DND-41 (cell line): Measurements from ENCODE around the gene ERC2.

Source experiments
- EZH2 ChIP-seq: IDR thresholded peaks from 3 replicates; pipeline ENCODE4 v1.6.1; 2012; ENCODE audit warnings: borderline replicate concordance, low read depth, mild to moderate bottlenecking, moderate library complexity, low read length, inconsistent platforms; ENCODE audit not compliant: severe bottlenecking
- TF ChIP-seq, protein P1 (sequence below): IDR thresholded peaks from 2 replicates; pipeline ENCODE4 v1.5.1; 2012; ENCODE audit warnings: borderline replicate concordance, low read length, moderate library complexity, mild to moderate bottlenecking; ENCODE audit not compliant: poor library complexity, severe bottlenecking; ENCODE audit errors: extremely low read depth

DNA sequence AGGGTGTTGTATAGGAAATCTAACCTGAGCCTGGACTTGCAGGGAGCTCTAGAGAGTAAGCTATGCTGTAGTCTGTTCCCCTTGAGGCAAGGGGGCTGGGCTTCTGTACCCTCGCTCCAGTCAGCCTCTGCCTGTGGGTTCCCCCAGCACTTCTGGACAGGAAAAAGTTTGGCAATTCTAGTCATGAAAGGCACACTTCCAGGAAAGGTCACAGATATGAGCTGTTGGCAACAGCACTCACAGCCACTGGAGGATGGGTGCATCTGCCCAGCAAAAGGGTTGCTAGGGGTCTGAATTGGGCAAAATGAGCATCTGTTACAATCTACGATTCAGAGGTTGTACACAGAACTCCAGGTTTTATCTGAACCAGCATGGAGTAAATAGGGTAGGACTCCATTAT is 281.2 kb downstream of the ERC2 start:
- TF ChIP-seq, protein P1, sequence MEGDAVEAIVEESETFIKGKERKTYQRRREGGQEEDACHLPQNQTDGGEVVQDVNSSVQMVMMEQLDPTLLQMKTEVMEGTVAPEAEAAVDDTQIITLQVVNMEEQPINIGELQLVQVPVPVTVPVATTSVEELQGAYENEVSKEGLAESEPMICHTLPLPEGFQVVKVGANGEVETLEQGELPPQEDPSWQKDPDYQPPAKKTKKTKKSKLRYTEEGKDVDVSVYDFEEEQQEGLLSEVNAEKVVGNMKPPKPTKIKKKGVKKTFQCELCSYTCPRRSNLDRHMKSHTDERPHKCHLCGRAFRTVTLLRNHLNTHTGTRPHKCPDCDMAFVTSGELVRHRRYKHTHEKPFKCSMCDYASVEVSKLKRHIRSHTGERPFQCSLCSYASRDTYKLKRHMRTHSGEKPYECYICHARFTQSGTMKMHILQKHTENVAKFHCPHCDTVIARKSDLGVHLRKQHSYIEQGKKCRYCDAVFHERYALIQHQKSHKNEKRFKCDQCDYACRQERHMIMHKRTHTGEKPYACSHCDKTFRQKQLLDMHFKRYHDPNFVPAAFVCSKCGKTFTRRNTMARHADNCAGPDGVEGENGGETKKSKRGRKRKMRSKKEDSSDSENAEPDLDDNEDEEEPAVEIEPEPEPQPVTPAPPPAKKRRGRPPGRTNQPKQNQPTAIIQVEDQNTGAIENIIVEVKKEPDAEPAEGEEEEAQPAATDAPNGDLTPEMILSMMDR, result no peak
- TF ChIP-seq EZH2, result no peak
